ENCODE measurements around the gene KLRC1. TPM values are rescaled to one million over a fixed set of nuclear protein-coding genes. Genes with fewer than 3 reads are reported as not detected.
A peak's percentile ranks its signal among the peaks of the same experiment; 100 is the strongest.
"Not testable (repeated sequence)": the region's sequence is repeated elsewhere in the genome, so short reads cannot be mapped to it uniquely, and the experiment has no call there.

Gene KLRC1
- polyA plus RNA-seq, 1 donor from 2014 or later = not detected

DNA sequence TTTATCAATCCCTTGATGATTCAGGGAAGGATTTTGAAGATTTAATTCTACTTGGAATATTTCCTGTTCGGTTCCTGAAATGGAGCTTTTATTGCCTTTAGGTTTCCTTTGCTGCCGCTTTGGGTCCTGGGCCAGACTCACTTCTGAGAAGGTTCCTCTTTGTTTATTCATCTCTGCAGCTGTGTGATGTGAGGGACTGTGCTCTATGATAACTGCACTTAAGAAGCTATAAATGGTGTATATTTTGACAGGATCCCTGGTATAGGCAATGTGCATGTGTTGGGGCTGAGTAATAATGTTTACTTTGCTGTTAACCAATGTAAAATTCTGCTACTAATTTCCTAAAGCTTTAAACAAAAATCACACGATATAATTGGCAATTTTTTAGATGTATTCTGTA, 17.4 kb downstream of the KLRC1 start, which contains the start of gene KLRC2:
KLRC2 (minus strand) TSS at position 195 of the 400 bp plus-strand sequence; CDS start at position 171, 24 bp downstream.
- H3K4me3 ChIP-seq (ENCODE audit: low read length) = peak within 1 kb of the TSS; percentile 30
- H3K4me2 ChIP-seq (ENCODE audit: low read length); H3K27me3 ChIP-seq (ENCODE audit: insufficient read depth, low read depth, low read length); H3K36me3 ChIP-seq (ENCODE audit: insufficient read depth, low read length); H3K79me2 ChIP-seq (replicated peaks; ENCODE audit: insufficient read depth, low read length); H3K9ac ChIP-seq (ENCODE audit: low read length); H3K9me3 ChIP-seq (ENCODE audit: low read length); H3K9me2 ChIP-seq (ENCODE audit: insufficient read depth, low read length); H3F3A ChIP-seq (ENCODE audit: insufficient read depth, low read length, poor library complexity, severe bottlenecking); H4K20me1 ChIP-seq (ENCODE audit: insufficient read depth); H2AFZ ChIP-seq (ENCODE audit: low read depth, low read length); H3K27ac ChIP-seq (ENCODE audit: low read length): not testable (repeated sequence)

GRCh38 chr12:10430623-10431022, 22.6 kb downstream of the KLRC1 start:
- not testable (repeated sequence) for H3K36me3 ChIP-seq (ENCODE audit: insufficient read depth, low read length); H2AFZ ChIP-seq (ENCODE audit: low read depth, low read length); H3F3A ChIP-seq (ENCODE audit: insufficient read depth, low read length, poor library complexity, severe bottlenecking); H3K9me3 ChIP-seq (ENCODE audit: low read length); H4K20me1 ChIP-seq (ENCODE audit: insufficient read depth); H3K27ac ChIP-seq (ENCODE audit: low read length); H3K4me3 ChIP-seq (ENCODE audit: low read length); H3K27me3 ChIP-seq (ENCODE audit: insufficient read depth, low read depth, low read length); H3K4me2 ChIP-seq (ENCODE audit: low read length); H3K9me2 ChIP-seq (ENCODE audit: insufficient read depth, low read length); H3K9ac ChIP-seq (ENCODE audit: low read length); H3K79me2 ChIP-seq (replicated peaks; ENCODE audit: insufficient read depth, low read length)

- not testable (repeated sequence) for H4K20me1 ChIP-seq (ENCODE audit: insufficient read depth); H3K9me2 ChIP-seq (ENCODE audit: insufficient read depth, low read length); H3K27ac ChIP-seq (ENCODE audit: low read length); H3K79me2 ChIP-seq (replicated peaks; ENCODE audit: insufficient read depth, low read length); H3K4me3 ChIP-seq (ENCODE audit: low read length); H3K9me3 ChIP-seq (ENCODE audit: low read length); H3K36me3 ChIP-seq (ENCODE audit: insufficient read depth, low read length); H3F3A ChIP-seq (ENCODE audit: insufficient read depth, low read length, poor library complexity, severe bottlenecking); H3K9ac ChIP-seq (ENCODE audit: low read length); H3K4me2 ChIP-seq (ENCODE audit: low read length); H2AFZ ChIP-seq (ENCODE audit: low read depth, low read length); H3K27me3 ChIP-seq (ENCODE audit: insufficient read depth, low read depth, low read length)
Observed at GRCh38 chr12:10425938-10426337, 27.2 kb downstream of the KLRC1 start.

GRCh38 chr12:10424260-10424899, 28.8 kb downstream of the KLRC1 start:
- H3K9me3 ChIP-seq (ENCODE audit: low read length); H4K20me1 ChIP-seq (ENCODE audit: insufficient read depth); H3K36me3 ChIP-seq (ENCODE audit: insufficient read depth, low read length); H3F3A ChIP-seq (ENCODE audit: insufficient read depth, low read length, poor library complexity, severe bottlenecking); H3K4me2 ChIP-seq (ENCODE audit: low read length); H3K27ac ChIP-seq (ENCODE audit: low read length); H3K79me2 ChIP-seq (replicated peaks; ENCODE audit: insufficient read depth, low read length); H3K4me3 ChIP-seq (ENCODE audit: low read length); H2AFZ ChIP-seq (ENCODE audit: low read depth, low read length); H3K9me2 ChIP-seq (ENCODE audit: insufficient read depth, low read length); H3K27me3 ChIP-seq (ENCODE audit: insufficient read depth, low read depth, low read length); H3K9ac ChIP-seq (ENCODE audit: low read length): not testable (repeated sequence)

- not testable (repeated sequence) for H3K9ac ChIP-seq (ENCODE audit: low read length); H3K36me3 ChIP-seq (ENCODE audit: insufficient read depth, low read length); H3K9me2 ChIP-seq (ENCODE audit: insufficient read depth, low read length); H3K4me2 ChIP-seq (ENCODE audit: low read length); H3K27me3 ChIP-seq (ENCODE audit: insufficient read depth, low read depth, low read length); H3K9me3 ChIP-seq (ENCODE audit: low read length); H3K4me3 ChIP-seq (ENCODE audit: low read length); H3K79me2 ChIP-seq (replicated peaks; ENCODE audit: insufficient read depth, low read length); H3K27ac ChIP-seq (ENCODE audit: low read length); H3F3A ChIP-seq (ENCODE audit: insufficient read depth, low read length, poor library complexity, severe bottlenecking); H4K20me1 ChIP-seq (ENCODE audit: insufficient read depth); H2AFZ ChIP-seq (ENCODE audit: low read depth, low read length)
Observed at GRCh38 chr12:10422159-10422558, 31.0 kb downstream of the KLRC1 start.

DNA sequence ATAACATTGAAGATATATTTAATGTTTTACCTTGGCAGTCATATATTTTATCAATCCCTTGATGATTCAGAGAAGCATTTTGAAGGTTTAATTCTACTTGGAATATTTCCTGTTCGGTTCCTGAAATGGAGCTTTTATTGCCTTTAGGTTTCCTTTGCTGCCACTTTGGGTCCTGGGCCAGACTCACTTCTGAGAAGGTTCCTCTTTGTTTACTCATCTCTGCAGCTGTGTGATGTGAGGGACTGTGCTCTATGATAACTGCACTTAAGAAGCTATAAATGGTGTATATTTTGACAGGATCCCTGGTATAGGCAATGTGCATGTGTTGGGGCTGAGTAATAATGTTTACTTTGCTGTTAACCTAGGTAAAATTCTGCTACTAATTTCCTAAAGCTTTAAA, 32.8 kb downstream of the KLRC1 start, which contains the start of gene KLRC3:
KLRC3 (minus strand) TSS at position 262 of the 400 bp plus-strand sequence; CDS start at position 217, 45 bp downstream.
- H3K4me3 ChIP-seq (ENCODE audit: low read length) = peak within 1 kb of the TSS; percentile 56
- H3K79me2 ChIP-seq (replicated peaks; ENCODE audit: insufficient read depth, low read length); H3K36me3 ChIP-seq (ENCODE audit: insufficient read depth, low read length); H3F3A ChIP-seq (ENCODE audit: insufficient read depth, low read length, poor library complexity, severe bottlenecking); H4K20me1 ChIP-seq (ENCODE audit: insufficient read depth); H3K9me3 ChIP-seq (ENCODE audit: low read length); H2AFZ ChIP-seq (ENCODE audit: low read depth, low read length); H3K27ac ChIP-seq (ENCODE audit: low read length); H3K9me2 ChIP-seq (ENCODE audit: insufficient read depth, low read length); H3K4me2 ChIP-seq (ENCODE audit: low read length); H3K27me3 ChIP-seq (ENCODE audit: insufficient read depth, low read depth, low read length): not testable (repeated sequence)
- peak within 1 kb of the TSS; percentile 23 for H3K9ac ChIP-seq (ENCODE audit: low read length)

All from neural cell (in vitro differentiated cells).